ENCODE data around the gene C2orf80. TPM values are rescaled to one million over a fixed set of nuclear protein-coding genes. Genes with fewer than 3 reads are reported as not detected.

C2orf80 gene
- total and polyA plus RNA-seq, 2 donors from 2014 or later, result not detected

GRCh38 chr2:208183972-208184705 lies 5.7 kb downstream of the C2orf80 start:
- Histone ChIP-seq H3K4me3 (ENCODE audit: low read length in 3 of 3) (no peak overlapping the region), H3K36me3 (ENCODE audit: control insufficient read depth in 2 of 3, insufficient read depth in 3 of 3, low read length in 3 of 3) (no peaks in the 10 kb centered on the region), H3K27ac (ENCODE audit: low read depth in 2 of 2, low read length in 2 of 2) (no peak overlapping the region), H3K27me3 (ENCODE audit: control insufficient read depth, insufficient read depth, low read length) (no peaks in the 10 kb centered on the region), H3K4me1 (ENCODE audit: control insufficient read depth in 2 of 3, insufficient read depth in 2 of 3, low read depth in 1 of 3, low read length in 3 of 3) (no peaks in the 10 kb centered on the region), H3K9ac (ENCODE audit: low read length in 3 of 3) (no peak overlapping the region), H3K9me3 (ENCODE audit: control insufficient read depth in 2 of 3, insufficient read depth in 1 of 3, low read length in 3 of 3) (no peaks in the 10 kb centered on the region)
- FAIRE-seq (no peak), DNase-seq (peak in 2 of 5 donors; percentile 24 to 31)
- TF ChIP-seq, protein P1, sequence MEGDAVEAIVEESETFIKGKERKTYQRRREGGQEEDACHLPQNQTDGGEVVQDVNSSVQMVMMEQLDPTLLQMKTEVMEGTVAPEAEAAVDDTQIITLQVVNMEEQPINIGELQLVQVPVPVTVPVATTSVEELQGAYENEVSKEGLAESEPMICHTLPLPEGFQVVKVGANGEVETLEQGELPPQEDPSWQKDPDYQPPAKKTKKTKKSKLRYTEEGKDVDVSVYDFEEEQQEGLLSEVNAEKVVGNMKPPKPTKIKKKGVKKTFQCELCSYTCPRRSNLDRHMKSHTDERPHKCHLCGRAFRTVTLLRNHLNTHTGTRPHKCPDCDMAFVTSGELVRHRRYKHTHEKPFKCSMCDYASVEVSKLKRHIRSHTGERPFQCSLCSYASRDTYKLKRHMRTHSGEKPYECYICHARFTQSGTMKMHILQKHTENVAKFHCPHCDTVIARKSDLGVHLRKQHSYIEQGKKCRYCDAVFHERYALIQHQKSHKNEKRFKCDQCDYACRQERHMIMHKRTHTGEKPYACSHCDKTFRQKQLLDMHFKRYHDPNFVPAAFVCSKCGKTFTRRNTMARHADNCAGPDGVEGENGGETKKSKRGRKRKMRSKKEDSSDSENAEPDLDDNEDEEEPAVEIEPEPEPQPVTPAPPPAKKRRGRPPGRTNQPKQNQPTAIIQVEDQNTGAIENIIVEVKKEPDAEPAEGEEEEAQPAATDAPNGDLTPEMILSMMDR (IDR thresholded peaks at IDR 0.05; ENCODE audit: borderline replicate concordance, extremely low read depth, insufficient read depth), result no peak
- intact Hi-C loops (cut with DNase I), result no loop called here

GRCh38 chr2:208183526-208183925 lies 6.3 kb downstream of the C2orf80 start:
- TF ChIP-seq, protein P1 (IDR thresholded peaks at IDR 0.05; ENCODE audit: borderline replicate concordance, extremely low read depth, insufficient read depth), result no peak
- FAIRE-seq (no peak), DNase-seq (no peak)
- Histone ChIP-seq H3K4me1 (ENCODE audit: control insufficient read depth in 2 of 3, insufficient read depth in 2 of 3, low read depth in 1 of 3, low read length in 3 of 3) (no peaks in the 10 kb centered on the region), H3K9ac (ENCODE audit: low read length in 3 of 3) (no peak overlapping the region), H3K27ac (ENCODE audit: low read depth in 2 of 2, low read length in 2 of 2) (no peak overlapping the region), H3K9me3 (ENCODE audit: control insufficient read depth in 2 of 3, insufficient read depth in 1 of 3, low read length in 3 of 3) (no peaks in the 10 kb centered on the region), H3K36me3 (ENCODE audit: control insufficient read depth in 2 of 3, insufficient read depth in 3 of 3, low read length in 3 of 3) (no peaks in the 10 kb centered on the region), H3K4me3 (ENCODE audit: low read length in 3 of 3) (no peak overlapping the region), H3K27me3 (ENCODE audit: control insufficient read depth, insufficient read depth, low read length) (no peaks in the 10 kb centered on the region)
- intact Hi-C loops (cut with DNase I), result no loop called here

- no peak for FAIRE-seq
- intact Hi-C loops (cut with DNase I), result no loop called here
Measured at GRCh38 chr2:208182835-208183234, 7.0 kb downstream of the C2orf80 start.

More at GRCh38 chr2:208182835-208183234, 7.0 kb downstream of the C2orf80 start:
- Histone ChIP-seq H3K36me3 (ENCODE audit: control insufficient read depth in 2 of 3, insufficient read depth in 3 of 3, low read length in 3 of 3) (no peaks in the 10 kb centered on the region), H3K4me1 (ENCODE audit: control insufficient read depth in 2 of 3, insufficient read depth in 2 of 3, low read depth in 1 of 3, low read length in 3 of 3) (no peaks in the 10 kb centered on the region), H3K27ac (ENCODE audit: low read depth in 2 of 2, low read length in 2 of 2) (no peak overlapping the region), H3K9me3 (ENCODE audit: control insufficient read depth in 2 of 3, insufficient read depth in 1 of 3, low read length in 3 of 3) (no peaks in the 10 kb centered on the region), H3K4me3 (ENCODE audit: low read length in 3 of 3) (no peak overlapping the region), H3K9ac (ENCODE audit: low read length in 3 of 3) (no peak overlapping the region), H3K27me3 (ENCODE audit: control insufficient read depth, insufficient read depth, low read length) (no peaks in the 10 kb centered on the region)
- TF ChIP-seq, protein P1 (IDR thresholded peaks at IDR 0.05; ENCODE audit: borderline replicate concordance, extremely low read depth, insufficient read depth), result no peak
- no peak for DNase-seq
